Natural killer cell treated with Interleukin-12 subunit alpha and Interleukin-12 subunit beta and Interleukin-15 and Interleukin-18, amount 100 ng/mL, for 72 hours (primary cell): ENCODE data around the gene POU3F1. TPM values are rescaled to one million over a fixed set of nuclear protein-coding genes. Genes with fewer than 3 reads are reported as not detected.
A peak's percentile ranks its signal among the peaks of the same experiment; 100 is the strongest.

Source experiments
- ATAC-seq, 2 donors: fragments of 150-1000 bp; cut with Tn5 transposase in 1 of 2; sonication (Bioruptor Pico), chemical (Tn5 transposase) in 1 of 2; 2 replicates each; pipeline ENCODE4 v1.10.0; 2021
- DNase-seq: peaks from one replicate; pipeline ENCODE4 v3.0.0; 2022; ENCODE audit warnings: low spot score
- H3K27ac Mint-ChIP-seq, 2 donors: 1 replicate in 1 of 2; 2 replicates in 1 of 2; pipeline ENCODE4 v1.8.0; 2022; ENCODE audit warnings: mixed read lengths in 2 of 2, mild to moderate bottlenecking in 1 of 2, moderate library complexity in 1 of 2
- H3K27me3 Mint-ChIP-seq, 2 donors: 1 replicate in 1 of 2; 2 replicates in 1 of 2; pipeline ENCODE4 v1.8.0; 2022; ENCODE audit warnings: mixed read lengths in 2 of 2
- H3K36me3 Mint-ChIP-seq: one replicate; pipeline ENCODE4 v1.8.0; 2022; ENCODE audit warnings: mixed read lengths
- H3K4me1 Mint-ChIP-seq, 2 donors: 1 replicate in 1 of 2; 2 replicates in 1 of 2; pipeline ENCODE4 v1.8.0; 2022; ENCODE audit warnings: low read depth in 2 of 2, mixed read lengths in 2 of 2, mild to moderate bottlenecking in 1 of 2
- H3K4me3 Mint-ChIP-seq: one replicate; pipeline ENCODE4 v1.8.0; 2022; ENCODE audit warnings: mixed read lengths
- H3K9me3 Mint-ChIP-seq: 2 replicates; pipeline ENCODE4 v1.8.0; 2022; ENCODE audit warnings: mixed read lengths
- total RNA-seq, 2 donors: library from RNA; stranded (reverse); gene quantifications; one replicate each; pipeline ENCODE4 v1.2.3, GENCODE V29; 2022

POU3F1 gene
- total RNA-seq, 2 donors from 2014 or later: 0.50 to 0.93 TPM

GRCh38 chr1:37994886-37995566 is 51.6 kb downstream of the POU3F1 start:
- ATAC-seq: no peak
- Mint-ChIP-seq H3K4me1 (peaks cover 28 to 38% of the 10 kb centered on the region in 2 donors), H3K27ac (peak overlapping the region; percentile 41 to 85), H3K9me3 (no peaks in the 10 kb centered on the region), H3K36me3 (peaks cover 4% of the 10 kb centered on the region), H3K27me3 (no peaks in the 10 kb centered on the region), H3K4me3 (peak overlapping the region; percentile 23)
- DNase-seq: no peak

Other genes starting within 250 kb of the POU3F1 start
- 10 to 100 TPM; 29.2 to 33.3 TPM for gene C1orf122, start 239.0 kb downstream of the POU3F1 start, total RNA-seq
- gene YRDC, start 238.6 kb downstream of the POU3F1 start, total RNA-seq: 10 to 100 TPM; 72.0 to 82.9 TPM
- gene MTF1, start 187.2 kb downstream of the POU3F1 start, total RNA-seq: 10 to 100 TPM; 54.0 to 65.3 TPM
- 10 to 100 TPM; 48.1 to 86.0 TPM for gene INPP5B, start 99.7 kb downstream of the POU3F1 start, total RNA-seq
- gene SF3A3, start 56.8 kb downstream of the POU3F1 start, total RNA-seq: 100 to 1,000 TPM in 1 of 2 donors, 10 to 100 TPM in 1; 90.7 to 174 TPM
- gene FHL3, start 41.3 kb downstream of the POU3F1 start, total RNA-seq: 10 to 100 TPM; 24.5 TPM
- 10 to 100 TPM; 59.9 to 60.0 TPM for gene UTP11, start 34.1 kb downstream of the POU3F1 start, total RNA-seq